NOMO-1 (cell line): ENCODE results near the gene METTL26.
"Not testable (repeated sequence)": the region's sequence is repeated elsewhere in the genome, so short reads cannot be mapped to it uniquely, and the experiment has no call there.

Experiments used
- DNase-seq, 2 experiments: peaks; one replicate each; lab custom pipeline; 2025; ENCODE audit not compliant: unreplicated experiment in 2 of 2; lab: John Stamatoyannopoulos, UW

METTL26 gene

DNA sequence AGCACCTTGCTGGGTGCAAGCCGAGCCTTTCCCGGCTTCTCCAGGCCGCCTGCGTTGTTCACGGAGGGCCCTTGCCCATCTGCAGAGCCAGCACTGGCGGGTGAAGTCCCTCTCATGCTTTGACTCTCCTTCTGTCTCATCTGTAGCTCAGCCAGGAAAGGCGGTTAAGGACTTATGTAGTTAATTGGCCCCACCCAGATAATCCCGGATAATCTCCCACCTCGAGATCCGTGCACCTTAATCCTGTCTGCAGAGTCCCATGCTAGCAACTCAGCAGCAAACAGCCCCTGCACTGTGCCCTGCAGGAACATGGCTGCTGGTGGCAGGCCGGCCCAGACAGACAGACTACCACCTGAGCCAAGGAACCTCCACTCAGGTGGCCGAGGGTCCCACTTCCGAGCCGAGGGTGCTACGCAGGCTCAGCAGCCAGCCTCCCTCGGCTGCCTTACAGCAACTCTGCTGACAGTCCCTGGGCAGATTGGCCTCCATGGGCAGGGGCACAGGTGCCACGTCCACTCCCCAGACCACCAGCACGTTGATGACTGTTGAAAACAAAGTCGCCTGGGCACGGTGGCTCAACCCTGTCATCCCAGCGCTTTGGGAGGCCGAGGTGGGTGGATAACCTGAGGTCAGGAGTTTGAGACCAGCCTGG is 29.3 kb downstream of the METTL26 start:
- no peak for DNase-seq

GRCh38 chr16:603933-604332 is 32.2 kb downstream of the METTL26 start:
- no peak for DNase-seq

DNA sequence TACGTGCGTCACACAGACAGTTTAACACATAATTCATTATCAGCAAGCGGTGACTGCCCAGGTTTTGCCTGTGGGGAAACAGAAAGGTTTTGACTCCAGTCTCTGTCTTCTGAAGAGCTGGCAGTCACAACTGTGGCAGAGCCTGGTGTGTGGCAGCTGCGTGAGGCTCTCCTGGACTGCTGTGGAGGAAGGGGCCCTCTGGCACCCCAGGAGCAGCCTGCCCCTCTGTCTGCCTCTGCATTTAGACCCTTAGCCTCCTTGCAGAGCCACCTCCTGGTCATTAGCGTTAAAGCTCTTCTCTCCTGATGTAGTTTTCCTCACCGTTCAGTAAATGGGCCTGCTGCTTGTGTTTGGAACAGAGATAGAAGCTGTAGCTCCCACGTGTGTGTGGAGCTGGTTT is 35.3 kb downstream of the METTL26 start:
- no peak for DNase-seq

DNA sequence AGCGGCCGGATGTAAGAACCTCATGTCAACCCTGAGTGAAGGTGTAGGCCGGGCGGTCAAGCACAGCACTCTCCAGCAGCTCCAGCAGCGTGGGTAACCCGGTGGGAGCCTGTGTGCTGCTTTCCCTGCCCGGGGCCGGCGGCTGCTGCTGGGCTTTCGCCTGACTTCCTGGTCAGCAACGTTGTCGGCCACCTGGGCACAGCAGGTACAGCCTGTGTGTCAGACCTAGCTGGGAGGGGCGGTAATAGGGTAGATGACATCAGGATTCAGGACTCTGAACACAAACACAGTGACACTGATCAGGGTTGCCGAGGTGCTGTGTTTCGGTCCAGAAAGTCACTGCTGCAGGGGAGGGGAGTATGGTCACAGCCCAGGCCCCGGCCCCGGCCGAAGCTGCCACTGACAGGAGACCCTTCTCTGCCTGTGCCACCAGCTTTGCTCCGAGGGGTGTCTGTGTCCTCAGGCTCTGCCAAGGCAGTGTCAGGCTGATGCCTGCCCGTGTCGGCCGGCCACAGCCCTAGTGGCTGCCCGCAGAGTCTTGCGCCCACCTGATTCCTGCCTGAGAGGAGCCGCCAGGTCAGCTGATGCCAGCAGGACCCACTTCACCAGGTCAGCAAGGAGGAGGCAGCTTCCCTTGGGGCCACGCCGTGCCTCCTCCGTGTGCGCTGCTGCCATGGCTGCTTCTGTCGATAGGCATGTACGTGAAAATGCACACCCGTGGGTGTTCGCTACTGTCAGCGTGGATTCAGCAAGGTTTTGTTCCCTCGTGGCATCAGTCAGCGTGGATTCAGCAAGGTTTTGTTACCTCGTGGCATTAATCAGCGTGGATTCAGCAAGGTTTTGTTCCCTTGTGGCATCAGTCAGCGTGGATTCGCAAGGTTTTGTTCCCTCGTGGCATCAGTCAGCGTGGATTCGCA is 37.0 kb downstream of the METTL26 start:
- DNase-seq, result no peak

DNA sequence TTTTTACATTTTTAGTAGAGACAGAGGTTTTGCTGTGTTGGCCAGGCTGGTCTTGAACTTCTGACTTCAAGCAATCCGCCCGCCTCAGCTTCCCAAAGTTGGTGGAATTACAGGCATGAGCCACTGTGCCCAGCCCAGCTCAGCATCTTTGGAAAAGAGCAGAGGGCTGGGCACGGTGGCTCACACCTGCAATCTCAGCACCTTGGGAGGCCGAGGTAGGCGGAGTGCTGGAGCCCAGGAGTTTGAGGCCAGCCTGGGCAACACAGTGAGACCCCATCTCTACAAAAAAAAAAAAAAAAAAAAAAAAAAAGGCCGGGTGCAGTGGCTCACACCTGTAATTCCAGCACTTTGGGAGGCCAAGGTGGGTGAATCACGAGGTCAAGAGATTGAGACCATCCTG is 38.5 kb downstream of the METTL26 start:
- DNase-seq, result not testable (repeated sequence)

- DNase-seq, result no peak
Measured at GRCh38 chr16:596736-597060, 39.4 kb downstream of the METTL26 start.

DNA sequence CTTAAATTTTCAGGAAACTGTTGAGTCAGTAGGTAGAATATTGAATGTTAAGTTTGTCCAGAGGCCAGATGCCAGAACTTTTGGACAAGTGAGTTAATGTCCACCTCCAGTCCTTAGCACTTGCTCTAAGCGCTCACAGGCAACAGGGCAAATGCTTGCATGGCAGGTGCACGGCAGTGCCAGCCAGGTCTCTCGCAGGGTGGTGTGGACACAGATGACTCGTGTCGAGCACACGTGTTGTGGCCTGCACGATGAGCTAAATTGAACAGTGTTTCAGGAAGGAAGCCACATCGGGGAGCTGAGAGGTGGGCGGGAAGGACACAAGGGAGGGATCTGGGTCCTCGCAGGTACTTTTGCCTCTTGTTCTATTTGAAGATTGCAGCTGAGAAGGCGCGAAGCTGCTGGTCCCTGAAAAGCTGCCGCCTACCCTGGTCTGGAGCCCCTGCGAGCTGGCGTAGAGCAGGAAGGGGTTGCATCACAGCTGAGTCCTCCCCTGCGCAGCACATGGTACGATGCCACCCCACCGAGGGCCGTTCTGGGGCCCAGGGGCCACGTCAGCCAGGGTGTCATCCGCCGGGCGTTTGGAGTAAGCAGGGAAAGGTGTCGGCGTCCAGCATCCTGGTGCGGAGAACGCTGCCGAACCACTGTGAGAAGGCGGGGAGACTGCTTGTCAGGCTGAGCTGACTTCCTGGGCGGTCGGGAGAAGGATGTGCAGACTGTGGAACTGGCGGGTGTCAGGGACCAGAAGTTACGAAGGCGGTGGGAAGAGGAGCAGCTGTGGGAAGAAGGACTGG is 40.0 kb downstream of the METTL26 start:
- no peak for DNase-seq

DNA sequence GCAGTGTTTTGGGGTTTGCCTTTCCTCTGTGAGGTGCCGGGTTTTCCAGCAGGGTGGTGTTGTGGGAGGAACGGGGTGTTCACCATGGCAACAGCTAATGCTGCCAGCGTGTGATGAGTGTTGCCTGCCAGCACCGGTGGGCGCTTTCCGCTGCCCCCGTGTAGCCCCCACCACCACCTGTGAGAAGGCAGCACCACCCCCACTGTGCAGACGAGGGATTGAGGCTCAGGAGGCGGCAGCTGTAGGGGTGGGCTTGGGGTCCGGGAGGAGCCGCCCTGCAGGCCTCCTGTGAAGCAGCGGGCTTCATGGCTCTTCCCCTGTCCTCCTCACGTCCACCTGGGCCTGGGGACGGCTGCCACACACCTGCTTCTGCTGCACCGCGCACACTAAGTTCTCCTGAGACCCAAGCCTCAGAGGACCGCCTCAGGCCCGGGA is 41.0 kb downstream of the METTL26 start:
- DNase-seq, result no peak

DNA sequence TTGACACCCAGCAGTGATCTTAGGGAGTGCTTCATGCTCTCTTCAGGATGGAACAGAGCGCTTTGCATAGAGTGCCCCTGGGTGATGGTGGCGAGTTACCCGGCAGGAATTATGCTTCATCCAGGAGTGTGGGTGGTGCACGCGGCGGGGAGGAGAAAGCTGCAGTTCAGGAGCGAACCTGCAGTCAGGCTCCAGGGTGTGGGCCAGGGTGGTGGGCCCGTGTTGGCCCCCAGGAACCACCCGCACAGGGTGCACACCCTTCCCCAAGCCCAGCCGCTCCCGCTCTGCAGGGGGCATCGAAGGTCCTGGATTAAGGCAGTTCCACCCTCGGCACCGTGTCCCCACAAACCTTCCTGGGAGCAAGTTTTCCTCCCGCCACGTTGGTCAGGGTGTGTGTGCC is 42.3 kb downstream of the METTL26 start:
- no peak for DNase-seq

DNA sequence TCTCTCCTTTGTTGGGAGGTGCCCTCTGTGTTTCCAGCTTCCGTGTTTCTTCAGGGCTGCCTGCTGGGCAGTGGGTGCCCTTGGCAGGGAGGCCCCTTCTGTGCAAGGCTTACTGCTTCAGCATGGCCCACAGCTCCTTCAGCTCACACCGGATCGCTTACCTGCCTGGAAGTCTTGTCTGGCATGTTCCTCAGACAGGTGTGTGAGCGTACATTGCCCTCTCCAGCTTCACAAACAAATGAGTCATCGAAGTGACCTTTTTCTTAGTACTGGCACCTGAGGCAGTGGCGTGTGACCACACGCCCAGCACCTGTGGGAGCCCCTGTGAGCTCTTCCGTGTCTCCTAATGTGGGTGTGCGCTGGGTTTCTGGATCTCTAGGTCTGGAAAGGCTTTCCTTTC is 42.7 kb downstream of the METTL26 start:
- no peak for DNase-seq

DNA sequence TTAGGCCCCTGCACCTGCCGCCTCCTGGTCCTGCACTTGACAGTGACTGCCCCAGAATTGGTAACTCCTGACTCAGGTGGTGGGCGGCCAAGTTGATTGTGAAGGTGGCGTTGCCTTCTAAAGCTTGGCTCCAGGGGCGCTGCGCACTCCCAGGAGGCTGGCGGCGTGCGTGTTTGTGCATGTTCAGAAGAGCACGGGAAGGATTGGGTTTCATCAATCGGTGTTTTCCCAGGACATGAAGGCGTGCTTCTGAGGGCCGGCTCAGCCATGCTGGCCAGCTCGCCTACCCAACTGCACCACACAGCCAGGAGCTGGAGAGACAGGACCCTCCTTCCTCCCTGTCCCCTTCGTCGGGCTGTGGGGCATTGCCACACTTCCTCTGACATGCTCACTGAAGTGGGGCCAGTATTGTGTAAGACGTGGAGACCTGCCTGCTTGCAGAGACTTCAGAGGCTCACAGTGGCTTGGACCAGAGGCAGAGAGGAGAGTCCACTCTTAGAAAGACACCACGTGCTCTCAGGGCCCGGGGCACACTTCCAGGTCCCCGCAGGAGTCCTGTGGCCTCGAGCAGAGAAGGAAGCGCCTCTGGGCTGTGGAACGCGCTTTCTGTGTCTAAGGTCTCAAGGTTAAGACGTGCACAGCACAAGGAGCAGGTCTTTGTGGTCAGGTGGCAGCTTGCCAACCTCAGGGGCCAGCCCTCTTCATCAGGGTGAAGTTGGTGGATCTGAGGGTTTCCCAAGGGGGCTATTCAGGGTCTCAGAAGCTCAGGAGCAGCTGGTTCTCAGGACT is 43.4 kb downstream of the METTL26 start:
- peak; percentile 80 to 91 for DNase-seq

DNA sequence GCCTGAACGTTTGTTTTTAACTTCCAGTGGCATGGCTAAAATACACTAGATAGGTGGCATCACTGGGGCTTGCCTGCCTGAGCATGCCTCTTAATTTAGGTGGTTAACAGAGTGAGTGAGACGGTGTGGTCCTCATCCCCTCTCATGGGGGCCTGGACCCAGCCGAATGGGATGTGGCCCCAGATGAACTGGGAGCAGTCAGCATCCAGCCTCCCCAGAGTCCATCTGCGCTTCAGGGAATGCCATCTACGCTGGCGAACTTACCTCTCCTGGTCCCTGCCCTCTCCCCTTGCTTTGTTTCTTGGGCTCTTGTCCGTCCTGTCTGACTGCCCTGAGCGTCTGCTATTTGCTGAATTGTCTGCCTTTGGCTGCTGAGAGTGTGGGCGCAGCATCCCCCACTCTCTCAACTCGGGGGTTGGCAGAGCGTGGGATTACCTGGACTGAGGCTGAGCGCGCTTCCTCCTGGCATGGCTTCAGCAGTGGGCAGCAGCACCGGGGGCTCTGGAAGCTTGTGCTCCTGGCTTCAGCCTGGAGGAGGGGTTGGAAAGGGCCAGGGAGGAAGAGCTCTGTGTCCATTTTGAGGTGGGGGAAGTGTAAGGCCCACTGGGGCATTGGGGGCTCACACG is 44.1 kb downstream of the METTL26 start:
- no peak for DNase-seq

GRCh38 chr16:591231-591630 is 44.9 kb downstream of the METTL26 start:
- DNase-seq, result no peak

- no peak for DNase-seq
Measured at GRCh38 chr16:590815-591200, 45.3 kb downstream of the METTL26 start.

- DNase-seq, result no peak
Measured at GRCh38 chr16:590188-590814, 45.8 kb downstream of the METTL26 start.

DNA sequence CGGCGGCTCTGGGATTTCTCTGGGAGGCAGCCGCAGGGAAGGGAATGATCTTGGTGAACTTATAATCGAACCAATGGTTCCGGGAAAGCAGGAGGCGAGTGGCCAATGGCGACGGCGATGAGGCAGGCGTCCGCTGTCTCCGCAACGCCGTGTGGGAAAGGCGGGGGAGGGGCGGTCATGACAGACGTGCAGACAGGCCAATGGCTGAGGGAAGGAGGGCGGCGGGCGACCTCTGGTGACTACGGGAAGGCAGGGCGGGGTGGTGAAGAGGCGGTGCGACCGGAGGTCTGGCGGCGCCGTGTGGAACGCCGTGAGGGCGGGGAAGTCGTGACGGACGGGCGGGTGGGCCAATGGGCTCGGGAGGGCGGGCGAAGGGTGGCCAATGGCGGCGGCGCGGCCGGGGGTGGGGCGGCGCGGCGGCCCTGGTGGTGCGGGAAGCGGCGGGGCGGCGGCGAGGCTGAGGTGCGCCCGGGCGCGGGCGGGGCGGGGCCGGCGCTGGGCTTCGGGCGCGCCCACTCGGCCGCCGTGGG is 46.4 kb downstream of the METTL26 start, which contains the start of gene RAB40C:
Gene RAB40C (plus strand): TSS at position 409 of the 530 bp plus-strand sequence. CDS start 226 bp downstream, outside the sequence.
- peak; percentile 93 to 96 for DNase-seq

DNA sequence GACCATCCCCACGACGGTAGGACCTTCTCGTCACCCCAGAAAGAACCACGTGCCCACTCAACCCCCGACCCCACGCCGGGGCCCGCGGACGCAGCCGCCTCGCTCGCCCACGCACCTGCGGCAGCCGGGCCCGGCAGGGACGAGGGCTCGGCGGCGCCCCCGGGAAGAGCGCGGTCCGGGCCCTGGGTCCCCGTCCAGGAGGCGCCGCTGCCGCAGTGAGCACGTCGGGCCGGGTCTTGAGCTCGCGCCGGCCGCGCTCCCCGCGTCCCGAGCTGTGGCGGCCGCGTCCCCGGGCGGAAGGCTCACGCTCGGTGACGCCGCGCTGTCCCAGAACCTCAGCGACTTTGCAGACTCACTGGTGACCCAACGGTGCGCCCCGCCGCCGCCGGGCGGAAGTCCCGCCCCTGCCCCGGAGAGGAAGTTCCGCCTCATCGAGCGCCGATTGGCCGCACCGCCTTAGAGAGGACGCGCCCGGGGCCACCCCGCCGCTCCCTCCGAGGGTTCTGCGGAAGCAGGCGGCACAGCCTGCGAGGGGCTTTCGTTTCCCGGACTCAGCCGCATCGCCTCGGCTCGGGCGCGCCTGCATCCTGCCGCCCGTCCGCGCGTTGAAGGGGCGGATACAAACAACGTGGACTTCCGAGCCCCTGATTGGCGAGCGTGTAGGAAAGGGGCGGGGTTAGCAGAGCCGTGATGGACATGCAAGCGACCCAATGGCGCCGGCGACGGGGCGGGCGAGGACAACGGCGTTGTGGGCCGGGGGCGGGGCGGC is 47.0 kb downstream of the METTL26 start:
- peak; percentile 88 to 92 for DNase-seq

GRCh38 chr16:588639-588888 is 47.5 kb downstream of the METTL26 start:
- DNase-seq, result peak in 1 of 2 experiments; percentile 45
